Hepatocyte (in vitro differentiated cells): ENCODE results near the gene STT3B. TPM values are rescaled to one million over a fixed set of nuclear protein-coding genes. Genes with fewer than 3 reads are reported as not detected.

ENCODE experiments used
- DNase-seq: peaks from one replicate; pipeline ENCODE4 v3.0.0-alpha.2; 2016; ENCODE audit warnings: low spot score
- H2AFZ ChIP-seq: fragments of 200-600 bp; sonication (generic); 2 replicates; pipeline ENCODE4 v1.6.0; 2016; ENCODE audit warnings: antibody characterized with exemption, mild to moderate bottlenecking
- H3K27ac ChIP-seq: fragments of 200-600 bp; sonication (generic); 2 replicates; pipeline ENCODE4 v1.5.1; 2016; ENCODE audit warnings: mild to moderate bottlenecking
- H3K27me3 ChIP-seq: fragments of 200-600 bp; sonication (generic); 2 replicates; pipeline ENCODE4 v1.6.1; 2016
- H3K36me3 ChIP-seq: fragments of 200-600 bp; sonication (generic); replicated peaks from 2 replicates; pipeline ENCODE4 v1.5.1; 2016; ENCODE audit warnings: low read depth; ENCODE audit not compliant: insufficient read depth
- H3K4me1 ChIP-seq: fragments of 200-600 bp; sonication (generic); 2 replicates; pipeline ENCODE4 v1.5.1; 2016; ENCODE audit warnings: mild to moderate bottlenecking, moderate library complexity; ENCODE audit not compliant: insufficient read depth
- H3K4me2 ChIP-seq: fragments of 200-600 bp; sonication (generic); 2 replicates; pipeline ENCODE4 v1.6.0; 2016
- H3K4me3 ChIP-seq: fragments of 200-600 bp; sonication (generic); 2 replicates; pipeline ENCODE4 v1.5.1; 2016; ENCODE audit warnings: mild to moderate bottlenecking
- H3K79me2 ChIP-seq: fragments of 200-600 bp; sonication (generic); 2 replicates; pipeline ENCODE4 v1.6.0; 2017; ENCODE audit warnings: mild to moderate bottlenecking
- H3K9me2 ChIP-seq: fragments of 200-600 bp; sonication (generic); replicated peaks from 2 replicates; pipeline ENCODE4 v1.6.0; 2017; ENCODE audit warnings: mild to moderate bottlenecking; ENCODE audit not compliant: insufficient read depth
- H3K9me3 ChIP-seq: fragments of 200-600 bp; sonication (generic); 2 replicates; pipeline ENCODE4 v1.5.1; 2016; ENCODE audit warnings: low read depth, mild to moderate bottlenecking
- H4K20me1 ChIP-seq: fragments of 200-600 bp; sonication (generic); 2 replicates; pipeline ENCODE4 v1.6.0; 2016; ENCODE audit warnings: mild to moderate bottlenecking; ENCODE audit not compliant: insufficient read depth, poor library complexity, severe bottlenecking
- EZH2 ChIP-seq: fragments of 200-600 bp; sonication (generic); IDR thresholded peaks from 2 replicates; pipeline ENCODE4 v1.6.1; 2016; ENCODE audit warnings: antibody characterized with exemption, mild to moderate bottlenecking, borderline replicate concordance
- EZH2phosphoT487 ChIP-seq: fragments of 200-600 bp; sonication (generic); IDR thresholded peaks from one replicate; pipeline ENCODE4 v1.6.1; 2018; ENCODE audit warnings: antibody characterized with exemption, mild to moderate bottlenecking, low read depth, moderate library complexity; ENCODE audit not compliant: unreplicated experiment, severe bottlenecking
- WGBS: methylation state at CpG from one replicate; pipeline ENCODE4 v1.1.6; 2016; ENCODE audit warnings: low lambda C conversion rate; ENCODE audit errors: missing lambda C conversion rate; 5-methylcytosine and 5-hydroxymethylcytosine counted together
- polyA plus RNA-seq: library from polyadenylated mRNA; unstranded; fragments of >200 nt; fragmentation: Nextera tagmentation; extraction: Ambion mirVana; gene quantifications from 2 replicates; pipeline ENCODE4 v1.2.1, GENCODE V29; 2016
- total RNA-seq: library from RNA; depleted of rRNA; stranded (reverse); fragments of >200 nt; gene quantifications from 2 replicates; pipeline ENCODE4 v1.2.3, GENCODE V29; 2014
- TF ChIP-seq, protein P1 (sequence below): fragments of 200-600 bp; sonication (generic); IDR thresholded peaks from 2 replicates; pipeline ENCODE4 v1.5.1; 2016; ENCODE audit warnings: antibody characterized with exemption, mild to moderate bottlenecking; ENCODE audit not compliant: poor library complexity

STT3B gene
- total and polyA plus RNA-seq, 2 experiments from 2014 or later: 101 to 253 TPM

DNA sequence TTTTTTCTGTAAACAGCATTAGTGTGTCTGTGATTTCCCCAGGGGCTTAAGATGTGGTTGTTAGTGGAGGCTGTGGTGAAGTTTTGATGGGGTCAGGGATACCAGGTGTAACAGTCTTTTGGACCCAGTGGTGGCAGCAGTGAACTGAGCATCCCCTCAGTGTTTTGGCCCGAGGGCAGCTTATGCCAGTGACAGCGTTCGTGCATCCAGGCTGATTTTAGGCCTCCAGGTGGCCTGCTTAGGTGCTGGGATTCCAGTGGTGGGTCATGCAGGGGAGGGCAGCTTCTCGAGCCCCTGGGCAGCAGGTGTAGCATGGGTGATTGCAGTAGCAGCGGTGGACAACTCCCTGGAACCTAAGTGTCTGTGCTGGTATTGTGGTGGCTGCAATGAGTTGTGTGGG is 29.2 kb downstream of the STT3B start:
- Histone ChIP-seq H3K4me2 (no peak overlapping the region), H2AFZ (no peak overlapping the region), H3K4me3 (no peak overlapping the region), H3K9me2 (no peaks in the 10 kb centered on the region), H3K4me1 (no peaks in the 10 kb centered on the region), H3K36me3 (no peaks in the 10 kb centered on the region), H3K27me3 (no peaks in the 10 kb centered on the region), H3K79me2 (peaks cover 100% of the 10 kb centered on the region), H3K9me3 (no peaks in the 10 kb centered on the region), H3K27ac (no peak overlapping the region), H4K20me1 (peaks cover 72% of the 10 kb centered on the region)
- DNase-seq: no peak
- TF ChIP-seq EZH2phosphoT487: no peak
- no peak for TF ChIP-seq EZH2
- TF ChIP-seq, protein P1, sequence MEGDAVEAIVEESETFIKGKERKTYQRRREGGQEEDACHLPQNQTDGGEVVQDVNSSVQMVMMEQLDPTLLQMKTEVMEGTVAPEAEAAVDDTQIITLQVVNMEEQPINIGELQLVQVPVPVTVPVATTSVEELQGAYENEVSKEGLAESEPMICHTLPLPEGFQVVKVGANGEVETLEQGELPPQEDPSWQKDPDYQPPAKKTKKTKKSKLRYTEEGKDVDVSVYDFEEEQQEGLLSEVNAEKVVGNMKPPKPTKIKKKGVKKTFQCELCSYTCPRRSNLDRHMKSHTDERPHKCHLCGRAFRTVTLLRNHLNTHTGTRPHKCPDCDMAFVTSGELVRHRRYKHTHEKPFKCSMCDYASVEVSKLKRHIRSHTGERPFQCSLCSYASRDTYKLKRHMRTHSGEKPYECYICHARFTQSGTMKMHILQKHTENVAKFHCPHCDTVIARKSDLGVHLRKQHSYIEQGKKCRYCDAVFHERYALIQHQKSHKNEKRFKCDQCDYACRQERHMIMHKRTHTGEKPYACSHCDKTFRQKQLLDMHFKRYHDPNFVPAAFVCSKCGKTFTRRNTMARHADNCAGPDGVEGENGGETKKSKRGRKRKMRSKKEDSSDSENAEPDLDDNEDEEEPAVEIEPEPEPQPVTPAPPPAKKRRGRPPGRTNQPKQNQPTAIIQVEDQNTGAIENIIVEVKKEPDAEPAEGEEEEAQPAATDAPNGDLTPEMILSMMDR: no peak
- 81% methylated on average over 5 of the region's 5 CpGs for WGBS

DNA sequence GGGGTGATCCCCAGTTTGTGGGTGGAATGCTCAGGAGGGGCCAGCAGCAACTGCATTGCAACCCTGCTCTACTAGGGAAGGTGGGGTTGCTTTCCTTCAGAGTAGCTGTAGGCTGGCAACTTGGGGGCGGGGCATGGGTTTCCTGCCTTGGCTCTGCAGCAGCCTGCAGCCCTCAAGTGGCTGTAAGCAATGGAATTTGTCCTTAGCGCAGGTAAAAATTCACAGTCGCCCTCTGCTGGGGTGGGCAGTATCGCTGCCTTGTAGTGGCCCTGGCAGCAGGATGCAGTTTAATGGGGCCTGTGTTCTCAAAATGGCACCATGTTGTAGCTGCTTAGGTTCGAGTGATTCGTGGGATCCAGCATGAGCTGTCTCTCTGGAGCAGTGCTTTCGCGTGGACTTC is 29.8 kb downstream of the STT3B start:
- H3K4me1 ChIP-seq: no peaks in the 10 kb centered on the region
- TF ChIP-seq EZH2: no peak
- TF ChIP-seq EZH2phosphoT487: no peak
- TF ChIP-seq, protein P1: no peak
- no peak overlapping the region for H3K27ac ChIP-seq
- H3K9me2 ChIP-seq: no peaks in the 10 kb centered on the region
- peaks cover 72% of the 10 kb centered on the region for H4K20me1 ChIP-seq
- no peaks in the 10 kb centered on the region for H3K27me3 ChIP-seq
- no peak overlapping the region for H3K4me3 ChIP-seq
- no peaks in the 10 kb centered on the region for H3K9me3 ChIP-seq
- no peak for DNase-seq
- no peaks in the 10 kb centered on the region for H3K36me3 ChIP-seq
- 89% methylated on average over 8 of the region's 8 CpGs for WGBS
- H2AFZ ChIP-seq: no peak overlapping the region
- peaks cover 100% of the 10 kb centered on the region for H3K79me2 ChIP-seq
- H3K4me2 ChIP-seq: no peak overlapping the region

DNA sequence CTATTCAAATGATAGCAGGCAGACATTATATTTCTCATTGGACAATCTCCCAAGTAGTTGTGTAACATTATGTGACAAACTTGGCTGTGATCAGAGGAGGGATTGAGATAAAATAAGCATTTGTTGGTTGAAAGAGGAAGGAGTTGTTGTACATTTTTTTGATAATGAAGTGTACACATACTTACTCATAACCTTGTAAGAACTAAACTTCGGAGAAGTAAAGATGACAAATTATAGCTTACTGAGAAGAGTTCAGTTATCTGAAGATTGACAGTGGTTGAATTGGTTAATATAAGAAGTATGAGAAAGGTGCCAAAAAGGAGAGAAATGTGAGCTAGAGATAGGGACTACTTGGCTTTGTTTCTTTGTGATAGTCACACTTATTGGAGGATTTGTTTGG is 32.6 kb downstream of the STT3B start:
- Histone ChIP-seq H2AFZ (no peak overlapping the region), H3K36me3 (no peaks in the 10 kb centered on the region), H3K79me2 (peaks cover 100% of the 10 kb centered on the region), H3K27me3 (no peaks in the 10 kb centered on the region), H3K4me2 (no peak overlapping the region), H3K9me2 (no peaks in the 10 kb centered on the region), H4K20me1 (peaks cover 86% of the 10 kb centered on the region), H3K9me3 (no peaks in the 10 kb centered on the region), H3K4me3 (no peak overlapping the region), H3K27ac (no peak overlapping the region), H3K4me1 (no peaks in the 10 kb centered on the region)
- WGBS: 53% methylated on average over 1 of the region's 1 CpG
- DNase-seq: no peak
- TF ChIP-seq, protein P1: no peak
- TF ChIP-seq EZH2 (no peak), EZH2phosphoT487 (no peak)

DNA sequence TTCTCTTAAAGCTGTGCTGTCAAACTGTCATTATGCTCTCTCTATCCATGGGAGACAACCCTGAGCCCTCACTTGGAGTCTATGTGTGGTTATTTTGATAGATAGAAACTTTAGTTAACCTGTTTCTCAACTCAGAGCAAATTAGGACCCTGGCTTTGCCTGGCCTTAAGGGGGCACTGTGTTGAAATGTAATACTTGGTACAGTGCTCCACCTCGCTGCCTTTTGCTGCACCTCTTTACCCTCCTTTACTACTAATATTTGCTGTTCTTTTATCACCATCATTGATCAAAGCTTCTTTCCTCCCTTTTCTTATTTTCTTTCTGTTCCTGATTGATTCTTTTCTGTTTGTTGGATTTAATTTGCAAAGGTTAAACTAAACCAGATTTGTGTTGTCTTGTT is 34.3 kb downstream of the STT3B start:
- H3K9me2 ChIP-seq: no peaks in the 10 kb centered on the region
- H2AFZ ChIP-seq: no peak overlapping the region
- H3K27me3 ChIP-seq: no peaks in the 10 kb centered on the region
- peak; percentile 19 for DNase-seq
- TF ChIP-seq EZH2: no peak
- TF ChIP-seq, protein P1: peak; percentile 42
- no peak for TF ChIP-seq EZH2phosphoT487
- WGBS: 63% methylated on average over 1 of the region's 1 CpG
- no peaks in the 10 kb centered on the region for H3K36me3 ChIP-seq
- no peak overlapping the region for H3K27ac ChIP-seq
- no peak overlapping the region for H3K4me3 ChIP-seq
- H3K9me3 ChIP-seq: no peaks in the 10 kb centered on the region
- peaks cover 94% of the 10 kb centered on the region for H4K20me1 ChIP-seq
- H3K4me2 ChIP-seq: no peak overlapping the region
- H3K79me2 ChIP-seq: peaks cover 98% of the 10 kb centered on the region
- H3K4me1 ChIP-seq: no peaks in the 10 kb centered on the region
